HUDEP-2 (cell line): ENCODE data around the gene POLE2.
A peak's percentile ranks its signal among the peaks of the same experiment; 100 is the strongest.
"Not testable (repeated sequence)": the region's sequence is repeated elsewhere in the genome, so short reads cannot be mapped to it uniquely, and the experiment has no call there.

Experiments
- DNase-seq, 76 experiments: peaks; one replicate each; lab custom pipeline; 2025; ENCODE audit not compliant: unreplicated experiment in 76 of 76; lab: John Stamatoyannopoulos, UW

Gene POLE2, protein sequence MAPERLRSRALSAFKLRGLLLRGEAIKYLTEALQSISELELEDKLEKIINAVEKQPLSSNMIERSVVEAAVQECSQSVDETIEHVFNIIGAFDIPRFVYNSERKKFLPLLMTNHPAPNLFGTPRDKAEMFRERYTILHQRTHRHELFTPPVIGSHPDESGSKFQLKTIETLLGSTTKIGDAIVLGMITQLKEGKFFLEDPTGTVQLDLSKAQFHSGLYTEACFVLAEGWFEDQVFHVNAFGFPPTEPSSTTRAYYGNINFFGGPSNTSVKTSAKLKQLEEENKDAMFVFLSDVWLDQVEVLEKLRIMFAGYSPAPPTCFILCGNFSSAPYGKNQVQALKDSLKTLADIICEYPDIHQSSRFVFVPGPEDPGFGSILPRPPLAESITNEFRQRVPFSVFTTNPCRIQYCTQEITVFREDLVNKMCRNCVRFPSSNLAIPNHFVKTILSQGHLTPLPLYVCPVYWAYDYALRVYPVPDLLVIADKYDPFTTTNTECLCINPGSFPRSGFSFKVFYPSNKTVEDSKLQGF

DNA sequence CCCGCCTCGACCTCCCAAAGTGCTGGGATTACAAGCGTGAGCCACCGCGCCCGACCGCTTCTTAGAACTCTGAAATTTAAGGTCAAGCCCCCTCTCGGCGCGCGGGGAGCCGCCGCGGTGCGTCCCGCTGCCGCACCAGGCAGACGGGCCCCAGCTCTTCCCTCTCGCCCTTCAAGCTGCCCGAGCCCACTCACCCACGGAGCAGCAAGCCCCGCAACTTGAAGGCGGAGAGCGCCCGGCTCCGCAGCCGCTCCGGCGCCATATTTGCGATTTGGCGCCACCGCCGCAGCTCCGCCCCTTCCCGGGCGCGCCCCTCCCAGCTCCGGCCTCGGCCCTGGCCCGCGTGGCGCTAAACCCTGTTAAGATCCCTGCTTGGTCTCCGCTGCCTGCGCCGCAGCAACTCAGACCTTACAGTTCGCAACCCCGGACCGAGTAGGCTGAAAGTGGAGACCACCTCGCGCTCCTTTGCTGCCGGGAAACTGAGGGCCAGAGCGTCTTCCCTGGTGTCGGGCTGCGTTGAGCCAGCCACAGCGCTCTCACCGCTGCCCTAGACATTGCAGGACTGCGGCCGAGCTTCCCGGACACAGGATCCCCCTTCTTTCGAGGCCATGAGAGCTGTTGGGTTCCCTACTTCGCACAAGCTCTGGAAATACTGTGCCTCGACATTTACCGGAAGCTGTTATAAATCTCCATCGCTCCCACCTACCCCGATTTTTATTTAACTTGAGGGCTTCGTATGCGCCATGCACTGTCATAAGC lies at the start of gene POLE2:
POLE2 (minus strand) TSS at position 273 of the 759 bp plus-strand sequence; CDS start at position 262, 11 bp downstream.
- DNase-seq = peak in 70 of 76 experiments; percentile 8 to 88 (median 62)

DNA sequence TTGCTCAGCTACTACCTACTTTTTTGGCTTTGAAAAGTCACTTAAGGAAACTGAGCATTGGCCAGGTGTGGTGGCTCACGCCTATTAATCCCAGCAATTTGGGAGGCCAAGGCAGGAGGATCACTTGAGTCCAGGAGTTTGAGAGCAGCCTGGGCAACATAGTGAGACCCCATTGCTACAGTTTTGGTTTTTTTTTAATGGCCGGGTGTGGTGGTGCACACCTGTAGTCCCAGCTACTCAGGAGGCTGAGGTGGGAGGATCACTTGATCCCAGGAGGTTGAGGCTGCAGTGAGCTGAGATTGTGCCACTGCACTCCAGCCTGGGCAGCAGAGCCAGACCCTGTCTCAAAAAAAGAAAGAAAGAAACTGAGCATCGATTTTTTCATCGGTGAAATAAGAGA lies 47.7 kb upstream of the POLE2 start:
- DNase-seq = not testable (repeated sequence)

DNA sequence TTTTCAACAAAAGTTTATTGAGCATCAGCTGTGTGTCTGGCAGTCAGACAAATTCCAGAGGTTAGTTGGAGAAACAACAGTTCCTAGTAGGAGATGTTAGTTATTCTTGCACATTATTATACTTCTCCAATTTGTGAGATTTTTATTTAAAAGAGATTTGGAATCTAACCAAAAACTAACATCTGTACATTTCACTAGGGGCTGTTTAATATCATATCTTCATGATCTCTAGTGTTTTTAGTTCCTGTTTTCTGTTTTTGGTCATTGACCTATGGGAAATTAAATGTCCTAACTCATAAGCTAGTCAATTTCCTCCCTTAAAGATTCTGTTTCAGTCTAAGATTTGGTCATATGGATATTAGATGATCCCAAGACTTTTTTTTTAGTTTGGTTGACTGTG lies 45.8 kb upstream of the POLE2 start:
- no peak for DNase-seq

DNA sequence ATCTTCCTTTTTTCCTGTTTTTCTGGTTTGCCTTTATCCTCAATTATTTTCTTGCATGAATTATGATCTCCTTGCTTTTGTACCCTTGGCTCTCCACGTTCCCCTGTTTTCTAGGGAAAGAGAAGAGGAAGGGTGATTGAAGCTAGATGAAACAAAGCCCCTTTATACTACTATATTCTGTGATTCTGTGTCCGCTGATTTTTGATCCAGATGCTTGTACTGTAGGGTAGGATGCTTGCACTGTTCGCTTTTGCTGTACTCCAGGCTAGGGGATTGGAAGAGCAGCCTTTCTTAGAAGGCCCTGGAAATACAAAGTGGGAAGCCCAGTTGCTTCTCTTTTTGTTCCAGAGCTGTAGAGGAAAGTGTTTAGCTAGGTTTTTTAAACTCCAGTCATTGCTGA lies 44.9 kb upstream of the POLE2 start:
- no peak for DNase-seq

DNA sequence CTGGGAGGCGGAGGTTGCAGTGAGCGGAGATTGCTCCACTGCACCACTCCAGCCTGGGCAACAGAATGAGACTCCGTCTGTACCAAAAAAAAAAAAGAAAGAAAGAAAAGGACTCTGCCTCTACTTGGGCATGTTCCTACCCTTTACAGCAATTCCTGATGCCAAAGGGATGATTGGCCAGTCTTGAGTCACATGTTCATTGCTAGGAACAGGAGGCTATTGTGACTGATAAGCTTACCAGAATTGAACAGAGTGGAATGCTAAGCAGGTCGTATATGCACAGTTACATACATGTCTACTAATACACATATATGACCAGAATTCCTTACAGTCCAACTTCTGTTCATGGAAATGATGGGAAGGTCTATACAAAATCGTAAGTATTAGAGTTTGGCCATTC lies 39.2 kb upstream of the POLE2 start:
- DNase-seq = no peak

DNA sequence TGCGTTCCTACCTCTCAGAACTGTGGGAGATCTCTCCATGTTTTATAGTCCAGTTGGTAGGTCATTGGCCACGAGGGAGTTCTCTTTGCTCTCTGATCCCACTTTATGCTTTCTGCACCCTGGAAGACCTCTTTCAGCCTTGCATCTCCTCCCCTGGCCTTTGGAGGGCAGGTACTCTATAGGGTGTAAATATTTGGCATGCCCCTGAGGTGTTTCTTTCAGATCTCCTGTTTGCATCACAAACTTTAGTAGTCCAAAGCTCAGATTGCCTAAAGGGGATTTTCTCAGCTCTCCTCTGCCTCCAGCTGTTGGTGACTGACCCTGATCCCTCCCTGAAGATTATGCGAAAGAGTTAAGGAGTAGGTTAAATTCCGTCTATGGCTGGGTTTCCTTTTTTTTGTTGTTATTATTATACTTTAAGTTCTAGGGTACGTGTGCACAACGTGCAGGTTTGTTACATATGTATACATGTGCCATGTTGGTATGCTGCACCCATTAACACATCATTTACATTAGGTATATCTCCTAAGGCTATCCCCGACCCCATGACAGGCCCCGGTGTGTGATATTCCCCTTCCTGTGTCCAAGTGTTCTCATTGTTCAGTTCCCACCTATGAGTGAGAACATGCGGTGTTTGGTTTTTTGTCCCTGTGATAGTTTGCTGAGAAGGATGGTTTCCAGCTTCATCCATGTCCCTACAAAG lies 33.9 kb upstream of the POLE2 start:
- not testable (repeated sequence) for DNase-seq

DNA sequence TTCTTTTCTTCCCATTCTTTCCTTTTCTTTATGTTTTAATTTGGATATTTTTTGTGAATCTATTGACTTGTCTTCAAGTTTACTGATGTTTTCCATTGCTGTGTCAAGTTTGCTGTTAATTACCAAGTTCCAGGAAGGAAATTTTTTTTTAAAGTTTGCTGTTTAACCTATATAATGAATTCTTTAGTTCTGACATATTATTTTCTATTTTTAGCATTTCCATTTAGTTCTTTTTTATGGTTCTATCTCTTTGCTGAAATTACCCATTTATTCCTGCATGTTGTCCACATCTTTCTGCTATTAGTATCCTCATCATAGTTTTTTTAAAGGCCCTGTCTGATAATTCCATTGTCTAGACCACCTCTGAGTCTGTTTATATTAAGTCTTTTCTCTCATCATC lies 32.7 kb upstream of the POLE2 start:
- DNase-seq = no peak

DNA sequence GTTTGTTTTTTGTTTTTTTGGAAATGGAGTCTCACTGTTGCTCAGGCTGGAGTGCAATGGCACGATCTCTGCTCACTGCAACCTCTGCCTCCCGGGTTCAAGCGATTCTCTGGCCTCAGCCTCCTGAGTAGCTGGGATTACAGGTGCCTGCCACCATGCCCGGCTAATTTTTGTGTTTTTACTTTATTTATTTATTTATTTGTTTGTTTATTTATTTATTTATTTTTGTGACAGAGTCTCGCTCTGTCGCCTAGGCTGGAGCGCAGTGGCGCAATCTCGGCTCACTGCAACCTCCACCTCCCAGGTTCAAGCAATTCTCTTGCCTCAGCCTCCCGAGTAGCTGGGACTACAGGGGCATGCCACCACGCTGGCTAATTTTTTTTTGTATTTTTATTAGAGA lies 23.0 kb upstream of the POLE2 start:
- DNase-seq = not testable (repeated sequence)

DNA sequence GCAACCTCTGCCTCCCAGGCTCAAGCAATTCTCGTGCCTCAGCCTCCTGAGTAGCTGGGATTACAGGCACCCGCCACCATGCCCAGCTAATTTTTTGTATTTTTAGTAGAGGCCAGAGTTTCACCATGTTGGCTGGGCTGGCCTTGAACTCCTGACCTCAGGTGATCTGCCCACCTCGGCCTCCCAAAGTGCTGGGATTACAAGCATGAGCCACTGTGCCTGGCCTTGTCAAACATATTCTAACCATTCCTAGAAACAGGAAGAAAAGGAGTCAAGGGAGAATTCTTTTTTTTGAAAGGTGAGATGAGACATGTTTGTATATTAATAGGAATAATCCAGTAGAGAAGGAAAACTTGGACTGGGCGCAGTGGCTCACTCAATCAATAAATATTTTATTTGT lies 16.5 kb upstream of the POLE2 start:
- DNase-seq = not testable (repeated sequence)

DNA sequence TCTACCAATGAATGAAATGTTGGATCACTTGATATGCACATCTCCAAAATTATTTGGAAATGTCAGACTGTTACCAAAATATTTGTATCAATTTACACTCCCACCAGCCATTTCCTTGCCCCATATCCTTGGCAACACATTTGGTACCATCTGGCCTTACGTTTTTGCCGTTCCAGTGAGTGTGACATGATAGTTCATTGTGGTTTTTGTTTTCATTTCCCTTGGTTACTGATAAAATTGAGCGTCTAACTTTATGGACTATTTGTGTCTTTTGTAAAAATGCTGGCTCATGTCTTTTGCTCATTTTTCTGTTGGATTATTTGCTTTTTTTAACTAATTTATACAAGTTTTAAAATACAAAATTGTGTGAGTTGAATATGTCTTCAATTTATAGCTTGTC lies 16.0 kb upstream of the POLE2 start:
- DNase-seq = peak in 1 of 76 experiments; percentile 3

DNA sequence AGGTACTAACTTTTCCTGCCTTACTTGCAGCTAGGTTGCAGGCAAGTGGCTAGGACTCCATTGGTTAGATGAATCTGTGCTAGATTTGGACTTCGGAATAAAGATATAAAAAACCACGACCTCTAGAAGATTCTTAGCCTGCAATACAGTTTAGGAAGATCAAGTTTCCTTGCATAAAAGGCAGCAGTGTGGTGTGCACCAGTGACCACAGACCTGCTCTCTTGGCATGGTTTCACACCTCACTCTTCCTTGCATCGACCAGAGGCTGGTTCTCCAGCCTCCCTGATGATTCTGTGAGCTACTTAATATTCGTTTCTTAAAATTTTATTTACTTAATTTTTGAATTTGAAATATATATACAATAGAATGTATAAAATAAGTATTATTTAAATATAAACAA lies 14.7 kb upstream of the POLE2 start:
- DNase-seq = no peak

DNA sequence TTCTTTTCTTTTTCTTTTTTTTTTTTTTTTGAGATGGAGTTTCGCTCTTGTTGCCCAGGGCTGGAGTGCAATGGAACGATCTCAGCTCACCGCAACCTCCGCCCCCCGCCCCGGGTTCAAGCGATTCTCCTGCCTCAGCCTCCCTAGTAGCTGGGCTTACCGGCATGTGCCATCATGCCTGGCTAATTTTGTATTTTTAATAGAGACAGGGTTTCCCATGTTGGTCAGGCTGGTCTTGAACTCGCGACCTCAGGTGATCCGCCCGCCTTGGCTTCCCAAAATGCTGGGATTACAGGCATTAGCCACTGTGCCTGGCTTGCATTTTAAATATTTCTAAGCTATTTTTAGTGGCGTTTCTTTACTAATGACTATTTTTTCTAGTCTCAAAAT lies 5.7 kb upstream of the POLE2 start:
- not testable (repeated sequence) for DNase-seq

DNA sequence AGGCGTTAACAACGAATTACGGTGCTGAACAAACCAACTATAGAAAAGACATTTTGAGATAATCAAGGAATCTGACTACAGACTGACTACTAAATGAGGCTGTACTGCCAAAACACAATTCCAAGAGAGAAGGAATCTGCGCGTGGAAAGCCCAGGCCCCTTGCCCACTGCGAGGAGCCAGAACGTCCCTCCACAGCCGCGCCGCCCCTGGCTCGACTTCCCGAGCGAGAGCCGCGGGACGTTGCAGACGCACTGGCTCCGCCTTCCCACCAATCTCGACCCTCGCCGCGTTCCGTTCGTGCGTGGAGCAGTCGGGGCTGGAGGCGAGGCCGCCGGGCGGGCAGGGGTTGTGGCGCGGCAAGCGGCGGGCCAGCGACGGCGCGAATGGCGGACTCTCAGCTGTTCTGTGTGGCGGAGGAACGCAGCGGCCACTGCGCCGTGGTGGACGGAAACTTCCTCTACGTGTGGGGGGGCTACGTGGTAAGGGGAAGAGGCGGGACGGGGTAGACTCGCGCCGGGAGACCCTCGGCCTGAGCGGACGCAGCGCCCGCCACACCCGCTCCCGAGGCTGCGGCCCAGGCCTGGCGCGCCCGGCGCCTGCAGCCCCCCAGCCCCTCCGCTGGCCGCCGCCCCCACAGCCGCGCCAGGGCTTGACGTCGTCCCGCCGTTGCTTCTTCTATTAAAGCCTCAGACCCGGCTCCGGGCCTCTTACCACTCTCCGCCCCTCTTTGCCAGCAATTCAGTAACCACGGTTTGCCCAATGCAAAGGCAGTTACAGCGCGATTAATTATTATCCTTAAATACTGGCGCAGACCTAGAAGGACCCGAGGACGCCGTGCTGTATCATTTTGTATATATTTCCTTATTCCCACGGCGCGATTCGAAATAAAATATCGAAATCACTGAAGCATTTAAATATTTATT lies 5.1 kb upstream of the POLE2 start, which contains the start of gene KLHDC1:
KLHDC1 (plus strand) TSS at position 310 of the 924 bp plus-strand sequence; CDS start at position 385, 75 bp downstream.
- DNase-seq = peak in 55 of 76 experiments; percentile 10 to 59 (median 35)

DNA sequence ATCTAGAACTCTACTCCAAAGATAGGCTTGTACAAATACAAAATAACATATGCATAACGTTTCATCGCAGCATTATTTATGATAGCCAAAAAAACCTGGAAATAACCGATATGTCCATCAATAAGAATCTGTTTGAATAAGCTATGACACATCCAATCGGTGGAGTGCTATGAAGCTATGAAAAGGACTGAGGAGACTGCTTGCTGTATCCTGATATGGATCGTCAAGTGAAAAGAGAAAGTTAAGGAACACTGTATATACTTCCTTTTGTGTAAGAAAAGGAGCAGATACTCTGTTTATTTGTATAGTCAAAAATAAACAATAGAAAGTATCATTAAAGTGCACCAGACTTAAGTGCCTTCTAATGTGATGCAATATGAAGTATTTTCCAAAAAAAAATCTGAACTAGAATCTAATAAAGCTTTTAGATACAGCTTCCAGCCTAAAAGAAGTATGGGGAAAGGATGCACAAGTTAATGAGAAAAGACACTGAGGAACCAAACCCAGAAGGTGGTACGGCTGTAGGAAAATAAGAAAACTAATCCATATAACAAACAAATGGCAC lies 4.3 kb upstream of the POLE2 start:
- peak in 1 of 76 experiments; percentile 35 for DNase-seq

DNA sequence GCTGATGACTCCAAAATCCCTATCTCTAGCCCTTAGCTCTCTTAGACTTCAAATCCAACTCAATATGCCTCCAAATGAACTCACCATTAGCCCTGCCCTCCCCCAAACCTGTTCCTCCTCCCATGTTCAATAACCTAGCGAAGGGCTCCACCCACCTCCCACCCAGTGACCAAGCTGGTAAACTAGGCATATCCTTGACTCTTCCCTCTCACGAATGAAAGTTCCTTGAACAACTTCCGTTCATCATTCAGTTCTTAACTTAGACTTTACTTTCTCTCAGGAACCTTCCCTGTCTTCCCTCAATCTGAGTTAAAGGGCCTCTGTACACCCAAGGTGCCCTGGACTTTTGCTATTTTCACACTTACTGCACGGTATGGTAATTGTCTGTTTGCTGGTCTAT lies 3.0 kb upstream of the POLE2 start:
- DNase-seq = peak in 21 of 76 experiments; percentile 3 to 40 (median 20)

DNA sequence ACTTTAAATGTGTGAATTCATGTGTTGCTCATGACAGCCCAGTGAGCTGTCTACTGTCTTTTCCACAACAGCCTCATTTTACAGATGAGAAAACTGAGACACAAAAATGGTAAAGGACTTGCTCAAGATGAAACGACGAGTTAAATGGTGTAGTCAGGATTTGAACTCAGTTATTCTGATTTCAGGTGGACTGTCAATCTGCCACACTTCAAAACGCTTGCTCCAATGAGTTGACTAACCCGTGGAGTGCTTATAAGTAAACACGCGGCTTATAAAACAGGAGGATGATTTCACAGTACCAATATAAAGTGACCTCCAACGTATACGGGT lies 652 bp upstream of the POLE2 start:
- no peak for DNase-seq

DNA sequence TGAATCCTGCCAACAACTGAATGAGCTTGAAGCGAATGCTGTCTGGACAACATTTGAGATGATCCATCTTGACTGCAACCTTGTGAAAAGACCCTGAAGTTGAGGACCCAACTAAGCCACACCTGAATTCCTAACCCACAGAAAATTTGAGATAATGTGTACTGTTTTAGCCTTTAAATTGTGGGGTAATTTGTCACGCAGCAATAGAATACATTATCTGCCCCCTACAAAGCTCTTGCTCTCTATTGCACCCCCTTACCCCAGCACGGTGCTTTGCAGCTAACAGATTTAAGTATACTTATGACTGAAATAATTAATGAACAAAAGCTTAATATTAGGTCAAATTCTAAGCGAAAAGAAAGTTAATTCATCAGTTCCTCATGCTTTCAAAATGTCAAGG lies 1.6 kb downstream of the POLE2 start:
- DNase-seq = no peak

DNA sequence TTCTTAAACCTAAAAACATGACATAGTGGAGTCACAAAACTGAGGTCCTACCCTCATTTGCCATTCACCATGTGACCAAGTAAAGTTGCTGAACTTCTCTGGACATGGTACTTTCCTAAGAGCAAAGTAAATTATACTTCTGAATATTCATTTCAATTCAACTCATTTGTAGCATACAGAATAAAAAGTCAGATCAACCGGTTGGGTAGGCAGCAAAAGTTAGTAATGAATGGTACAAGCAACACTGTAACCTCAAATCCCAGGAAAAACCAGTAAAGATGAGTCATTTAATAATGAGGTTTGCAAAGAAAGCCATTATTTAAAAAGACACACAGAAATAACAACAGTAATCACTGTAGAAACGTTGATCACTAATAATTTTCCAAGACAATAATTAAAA lies 8.7 kb downstream of the POLE2 start:
- no peak for DNase-seq

DNA sequence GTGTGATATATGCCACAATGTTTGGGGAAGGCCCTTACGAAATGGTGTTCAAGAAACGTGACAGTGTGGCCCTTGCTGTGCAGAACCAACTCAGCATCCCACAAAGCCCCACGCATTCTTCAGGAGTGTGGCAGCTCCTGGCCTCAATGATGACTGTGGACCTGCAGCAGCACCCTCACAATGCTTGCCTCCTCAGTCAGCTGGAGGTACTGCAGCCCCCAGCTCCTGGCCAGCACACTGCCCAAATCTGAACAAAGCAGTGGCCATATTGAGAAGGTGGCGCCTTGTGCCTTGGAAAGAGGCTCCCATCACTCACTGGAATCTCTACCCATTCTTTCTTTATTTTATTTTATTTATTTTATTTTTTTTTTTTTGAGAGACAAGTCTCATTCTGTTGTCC lies 10.4 kb downstream of the POLE2 start:
- no peak for DNase-seq

DNA sequence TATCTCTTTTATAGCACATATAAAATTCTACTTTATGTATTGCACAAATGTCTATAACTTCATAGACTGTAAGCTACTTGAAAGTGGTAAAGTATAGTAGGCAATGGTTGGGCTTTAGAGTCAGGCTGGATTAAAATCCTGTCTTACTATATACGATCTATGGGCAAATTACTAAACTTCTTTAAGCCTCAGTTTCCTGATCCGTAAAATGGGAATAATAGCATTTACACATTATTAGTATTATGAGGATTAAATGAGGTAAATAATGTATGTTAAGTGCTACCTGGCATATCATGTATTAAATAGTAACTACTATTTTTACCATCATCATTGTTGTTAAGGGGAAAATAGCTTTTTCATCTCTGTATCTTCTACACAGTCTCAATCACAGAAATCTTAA lies 14.4 kb downstream of the POLE2 start:
- DNase-seq = no peak
